OCI-LY3 (cell line): ENCODE results near the gene DPM1.

ENCODE experiments used
- H2AFZ ChIP-seq: fragments of 200-600, 300-600 bp; shearing (Covaris generic); 2 replicates; pipeline ENCODE4 v1.6.0; 2014; ENCODE audit warnings: antibody characterized with exemption, low read depth, low read length
- H3K27ac ChIP-seq: fragments of 200-600, 300-600 bp; sonication (generic); 2 replicates; pipeline ENCODE4 v1.5.1; 2014; ENCODE audit warnings: mild to moderate bottlenecking, low read length, moderate library complexity, mixed read lengths
- H3K27me3 ChIP-seq: fragments of 200-600, 300-600 bp; sonication (generic); 2 replicates; pipeline ENCODE4 v1.6.1; 2014; ENCODE audit warnings: low read depth, low read length, mixed read lengths
- H3K36me3 ChIP-seq: fragments of 200-600, 300-600 bp; sonication (generic); replicated peaks from 2 replicates; pipeline ENCODE3; 2014; ENCODE audit warnings: low read depth, low read length, mixed read lengths
- H3K4me1 ChIP-seq: fragments of 300-600, 200-600 bp; sonication (generic); 2 replicates; pipeline ENCODE4 v1.6.1; 2014; ENCODE audit warnings: low read length, mixed read lengths
- H3K4me2 ChIP-seq: fragments of 200-600, 300-600 bp; sonication (generic); 2 replicates; pipeline ENCODE4 v1.6.1; 2014; ENCODE audit warnings: low read length, mixed read lengths
- H3K4me3 ChIP-seq: fragments of 300-600, 200-600 bp; sonication (generic); 2 replicates; pipeline ENCODE4 v1.5.1; 2014; ENCODE audit warnings: antibody characterized with exemption, mild to moderate bottlenecking, low read length, moderate library complexity
- H3K79me2 ChIP-seq: fragments of 300-600, 200-600 bp; shearing (Covaris generic); 2 replicates; pipeline ENCODE4 v1.6.1; 2014; ENCODE audit warnings: mild to moderate bottlenecking, low read length, mixed read lengths
- H3K9ac ChIP-seq: fragments of 300-600, 200-600 bp; shearing (Covaris generic); 2 replicates; pipeline ENCODE4 v1.6.0; 2014; ENCODE audit warnings: mild to moderate bottlenecking, low read length, moderate library complexity
- H3K9me3 ChIP-seq: fragments of 200-600, 300-600 bp; shearing (Covaris generic); 2 replicates; pipeline ENCODE4 v1.6.1; 2014; ENCODE audit warnings: low read length, mixed read lengths; ENCODE audit not compliant: insufficient read depth
- H4K20me1 ChIP-seq: fragments of 200-600, 300-600 bp; sonication (generic); 2 replicates; pipeline ENCODE4 v1.6.1; 2016; ENCODE audit warnings: low read length, mixed read lengths; ENCODE audit not compliant: insufficient read depth
- EZH2phosphoT487 ChIP-seq: fragments of 200-600 bp; shearing (Covaris generic); IDR thresholded peaks from 2 replicates; pipeline ENCODE4 v1.6.1; 2018; ENCODE audit warnings: antibody characterized with exemption, mixed run types, low read depth
- TF ChIP-seq, protein P1 (sequence below): fragments of 200-600, 300-600 bp; sonication (generic); IDR thresholded peaks from 2 replicates; pipeline ENCODE4 v1.5.1; 2014; ENCODE audit warnings: antibody characterized with exemption, low read length, low read depth

The DPM1 gene

DNA sequence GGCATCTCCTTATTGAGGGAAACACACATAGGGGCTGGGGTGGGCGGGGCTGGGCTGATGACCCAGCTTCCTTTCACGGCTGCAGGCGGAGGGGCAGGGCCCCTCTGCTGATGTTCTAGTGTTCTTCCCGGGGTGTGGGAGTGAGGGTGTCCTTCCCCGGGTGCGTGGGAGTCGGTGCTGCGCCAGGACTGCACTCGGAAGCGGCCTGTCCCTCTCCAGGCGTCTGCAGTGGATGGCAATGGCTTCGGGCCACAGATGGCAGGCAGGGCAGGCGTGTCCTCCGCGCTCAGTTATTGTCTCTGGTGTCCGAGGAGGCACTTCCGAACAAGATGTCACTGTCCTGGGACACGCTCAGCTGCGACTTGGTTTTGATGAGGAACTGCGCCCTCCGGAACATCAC is 45.4 kb upstream of the DPM1 start:
- no peak overlapping the region for H3K4me2 ChIP-seq
- H3K27me3 ChIP-seq: peaks cover 46% of the 10 kb centered on the region
- H3K79me2 ChIP-seq: no peaks in the 10 kb centered on the region
- H2AFZ ChIP-seq: no peak overlapping the region
- H3K4me1 ChIP-seq: no peaks in the 10 kb centered on the region
- no peak overlapping the region for H3K9ac ChIP-seq
- no peaks in the 10 kb centered on the region for H3K9me3 ChIP-seq
- H3K4me3 ChIP-seq: no peak overlapping the region
- TF ChIP-seq EZH2phosphoT487: no peak
- TF ChIP-seq, protein P1, sequence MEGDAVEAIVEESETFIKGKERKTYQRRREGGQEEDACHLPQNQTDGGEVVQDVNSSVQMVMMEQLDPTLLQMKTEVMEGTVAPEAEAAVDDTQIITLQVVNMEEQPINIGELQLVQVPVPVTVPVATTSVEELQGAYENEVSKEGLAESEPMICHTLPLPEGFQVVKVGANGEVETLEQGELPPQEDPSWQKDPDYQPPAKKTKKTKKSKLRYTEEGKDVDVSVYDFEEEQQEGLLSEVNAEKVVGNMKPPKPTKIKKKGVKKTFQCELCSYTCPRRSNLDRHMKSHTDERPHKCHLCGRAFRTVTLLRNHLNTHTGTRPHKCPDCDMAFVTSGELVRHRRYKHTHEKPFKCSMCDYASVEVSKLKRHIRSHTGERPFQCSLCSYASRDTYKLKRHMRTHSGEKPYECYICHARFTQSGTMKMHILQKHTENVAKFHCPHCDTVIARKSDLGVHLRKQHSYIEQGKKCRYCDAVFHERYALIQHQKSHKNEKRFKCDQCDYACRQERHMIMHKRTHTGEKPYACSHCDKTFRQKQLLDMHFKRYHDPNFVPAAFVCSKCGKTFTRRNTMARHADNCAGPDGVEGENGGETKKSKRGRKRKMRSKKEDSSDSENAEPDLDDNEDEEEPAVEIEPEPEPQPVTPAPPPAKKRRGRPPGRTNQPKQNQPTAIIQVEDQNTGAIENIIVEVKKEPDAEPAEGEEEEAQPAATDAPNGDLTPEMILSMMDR: no peak
- H3K27ac ChIP-seq: no peak overlapping the region
- H4K20me1 ChIP-seq: no peaks in the 10 kb centered on the region
- H3K36me3 ChIP-seq: no peaks in the 10 kb centered on the region

DNA sequence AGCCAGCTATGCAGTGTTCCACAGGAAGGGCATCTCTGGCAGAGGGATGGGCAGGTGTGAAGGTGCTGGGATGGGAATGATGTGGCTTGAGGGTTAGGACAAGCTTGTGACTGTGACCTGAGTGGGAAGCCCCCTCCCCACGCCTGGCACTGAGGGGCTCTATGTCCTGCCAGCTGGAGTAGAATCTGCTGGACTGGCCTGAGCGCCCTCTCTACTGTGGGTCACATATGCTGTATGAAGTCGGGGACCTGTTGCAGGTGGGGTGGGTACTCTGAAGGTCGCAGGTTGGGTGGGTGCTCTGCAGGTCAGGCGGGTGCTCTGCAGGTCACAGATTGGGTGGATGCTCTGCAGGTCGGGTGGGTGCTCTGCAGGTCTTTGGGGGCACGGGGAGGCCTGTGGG is 44.3 kb upstream of the DPM1 start:
- Histone ChIP-seq H2AFZ (no peak overlapping the region), H3K79me2 (no peaks in the 10 kb centered on the region), H3K4me2 (no peak overlapping the region), H3K9ac (no peak overlapping the region), H3K27me3 (peaks cover 52% of the 10 kb centered on the region), H3K27ac (no peak overlapping the region), H4K20me1 (no peaks in the 10 kb centered on the region), H3K4me3 (no peak overlapping the region), H3K4me1 (no peaks in the 10 kb centered on the region), H3K9me3 (no peaks in the 10 kb centered on the region), H3K36me3 (no peaks in the 10 kb centered on the region)
- no peak for TF ChIP-seq EZH2phosphoT487
- TF ChIP-seq, protein P1: no peak

DNA sequence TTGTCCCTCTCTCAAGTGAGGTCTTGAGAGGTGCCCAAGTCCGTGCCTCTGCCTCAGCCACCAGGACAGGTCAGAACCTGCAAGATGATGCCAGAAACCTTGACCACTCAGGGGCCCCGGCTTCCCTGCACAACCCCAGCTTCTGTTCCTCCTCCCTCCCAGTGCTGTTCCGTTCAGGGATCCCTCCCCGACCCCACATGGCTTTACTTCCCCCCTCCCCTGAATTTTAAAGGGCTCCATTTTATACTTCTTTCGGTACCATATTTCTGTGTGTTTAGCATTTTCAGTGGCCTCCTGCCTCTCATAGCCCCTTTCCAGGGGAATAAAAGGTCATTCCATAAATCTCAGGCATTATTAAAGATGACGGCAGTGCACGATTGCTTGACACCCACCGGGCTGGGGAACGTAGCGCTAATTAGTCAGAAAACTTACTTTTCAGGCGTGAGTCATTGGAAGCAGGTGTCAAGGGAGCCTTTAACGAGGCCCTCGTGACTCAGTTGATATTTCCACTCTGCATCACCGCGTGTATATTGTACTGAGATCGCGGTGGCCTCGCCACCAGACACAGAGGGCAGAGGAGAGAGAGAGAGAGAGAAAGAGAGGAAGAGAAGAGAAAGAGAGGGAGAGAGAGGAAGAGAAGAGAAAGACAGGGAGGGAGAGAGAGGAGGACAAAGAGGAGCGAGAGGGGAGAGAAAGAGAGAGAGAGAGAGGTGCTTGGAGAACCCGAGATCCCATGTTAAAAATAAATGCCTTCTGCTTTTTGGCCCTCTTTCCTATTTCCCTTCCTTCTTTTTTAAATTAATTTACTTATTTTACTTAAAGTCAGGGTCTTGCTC is 43.3 kb upstream of the DPM1 start:
- H3K27me3 ChIP-seq: peaks cover 62% of the 10 kb centered on the region
- no peak overlapping the region for H3K4me2 ChIP-seq
- H2AFZ ChIP-seq: no peak overlapping the region

DNA sequence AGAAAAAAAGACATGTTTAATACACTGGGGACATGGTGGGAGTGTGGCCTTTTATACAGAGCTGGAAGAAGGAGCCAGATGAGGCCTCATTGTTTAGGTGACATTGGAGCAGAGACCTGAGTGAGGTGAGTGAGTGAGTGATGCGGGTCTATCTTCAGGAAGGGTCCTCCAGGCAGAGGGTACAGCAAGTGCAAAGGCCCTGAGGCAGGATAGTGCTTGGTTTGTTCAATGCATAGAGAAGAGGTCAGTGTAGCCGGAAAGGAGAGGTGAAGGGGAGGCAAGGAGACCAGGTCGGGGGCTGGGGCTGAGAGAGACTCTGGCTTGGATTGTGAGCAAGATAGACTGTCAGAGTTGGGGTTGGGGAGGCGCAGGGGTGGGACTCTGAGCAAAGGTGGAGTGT is 41.0 kb upstream of the DPM1 start:
- Histone ChIP-seq H3K27me3 (peaks cover 71% of the 10 kb centered on the region), H3K4me1 (no peaks in the 10 kb centered on the region), H2AFZ (no peak overlapping the region), H3K79me2 (no peaks in the 10 kb centered on the region), H3K36me3 (no peaks in the 10 kb centered on the region), H4K20me1 (no peaks in the 10 kb centered on the region), H3K27ac (no peak overlapping the region), H3K9me3 (no peaks in the 10 kb centered on the region), H3K4me3 (no peak overlapping the region), H3K4me2 (no peak overlapping the region), H3K9ac (no peak overlapping the region)
- TF ChIP-seq, protein P1: no peak
- TF ChIP-seq EZH2phosphoT487: no peak

More for the DNA sequence above, 43.3 kb upstream of the DPM1 start:
- H3K27ac ChIP-seq: no peak overlapping the region
- no peak overlapping the region for H3K9ac ChIP-seq
- no peaks in the 10 kb centered on the region for H3K4me1 ChIP-seq
- H4K20me1 ChIP-seq: no peaks in the 10 kb centered on the region
- no peaks in the 10 kb centered on the region for H3K9me3 ChIP-seq
- no peaks in the 10 kb centered on the region for H3K36me3 ChIP-seq
- no peak for TF ChIP-seq EZH2phosphoT487
- TF ChIP-seq, protein P1: no peak
- H3K4me3 ChIP-seq: no peak overlapping the region
- no peaks in the 10 kb centered on the region for H3K79me2 ChIP-seq
